PFSK-1 (cell line): Measurements from ENCODE around the gene SRGN.

Experiments used
- FOXP2 ChIP-seq: optimal IDR thresholded peaks from 2 replicates; pipeline ENCODE3; 2011; ENCODE audit warnings: borderline replicate concordance, control low read depth, inconsistent platforms; ENCODE audit not compliant: insufficient read depth; ENCODE audit errors: extremely low read length, extremely low read depth
- POLR2AphosphoS5 ChIP-seq: IDR thresholded peaks from 2 replicates; pipeline ENCODE4 v1.6.1; 2012; ENCODE audit warnings: low read depth, mild to moderate bottlenecking, control low read depth, low read length, moderate library complexity
- SIN3A ChIP-seq: IDR thresholded peaks from 2 replicates; pipeline ENCODE4 v1.6.1; 2012; ENCODE audit warnings: mild to moderate bottlenecking, low read length, moderate library complexity, borderline replicate concordance; ENCODE audit not compliant: insufficient read depth
- TAF1 ChIP-seq: IDR thresholded peaks from 2 replicates; pipeline ENCODE4 v1.6.1; 2012; ENCODE audit warnings: low read length, control low read depth, borderline replicate concordance; ENCODE audit not compliant: insufficient read depth
- TF ChIP-seq, protein P1 (sequence below), 2 experiments: IDR thresholded peaks; 2 replicates each; pipeline versions ENCODE4 v1.6.1 to v1.8.0; 2011 to 2012; ENCODE audit warnings: low read depth in 2 of 2, low read length in 2 of 2, control low read depth in 1 of 2, inconsistent platforms in 1 of 2, mild to moderate bottlenecking in 1 of 2, moderate library complexity in 1 of 2; ENCODE audit not compliant: insufficient read depth in 1 of 2

The SRGN gene

DNA sequence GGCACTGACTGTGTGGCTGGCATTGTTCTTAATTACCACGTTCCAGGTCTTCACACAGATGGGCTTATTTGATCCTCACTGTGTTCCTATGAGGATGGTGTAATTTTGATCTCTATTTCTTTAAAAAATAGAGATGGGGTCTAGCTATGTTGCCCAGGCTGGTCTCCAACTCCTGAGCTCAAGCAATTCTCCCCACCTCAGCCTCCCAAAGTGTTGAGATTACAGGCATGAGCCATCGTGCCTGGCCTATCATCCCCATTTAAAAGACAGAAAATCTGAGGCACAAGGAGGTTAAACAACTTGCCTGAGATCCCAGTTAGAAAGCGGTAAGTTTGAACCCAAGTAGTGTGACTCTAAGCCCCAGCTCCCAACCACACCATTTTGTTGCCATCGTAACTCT is 17.0 kb upstream of the SRGN start:
- TF ChIP-seq FOXP2 (no peak), POLR2AphosphoS5 (no peak), SIN3A (no peak), TAF1 (no peak)
- TF ChIP-seq, protein P1, sequence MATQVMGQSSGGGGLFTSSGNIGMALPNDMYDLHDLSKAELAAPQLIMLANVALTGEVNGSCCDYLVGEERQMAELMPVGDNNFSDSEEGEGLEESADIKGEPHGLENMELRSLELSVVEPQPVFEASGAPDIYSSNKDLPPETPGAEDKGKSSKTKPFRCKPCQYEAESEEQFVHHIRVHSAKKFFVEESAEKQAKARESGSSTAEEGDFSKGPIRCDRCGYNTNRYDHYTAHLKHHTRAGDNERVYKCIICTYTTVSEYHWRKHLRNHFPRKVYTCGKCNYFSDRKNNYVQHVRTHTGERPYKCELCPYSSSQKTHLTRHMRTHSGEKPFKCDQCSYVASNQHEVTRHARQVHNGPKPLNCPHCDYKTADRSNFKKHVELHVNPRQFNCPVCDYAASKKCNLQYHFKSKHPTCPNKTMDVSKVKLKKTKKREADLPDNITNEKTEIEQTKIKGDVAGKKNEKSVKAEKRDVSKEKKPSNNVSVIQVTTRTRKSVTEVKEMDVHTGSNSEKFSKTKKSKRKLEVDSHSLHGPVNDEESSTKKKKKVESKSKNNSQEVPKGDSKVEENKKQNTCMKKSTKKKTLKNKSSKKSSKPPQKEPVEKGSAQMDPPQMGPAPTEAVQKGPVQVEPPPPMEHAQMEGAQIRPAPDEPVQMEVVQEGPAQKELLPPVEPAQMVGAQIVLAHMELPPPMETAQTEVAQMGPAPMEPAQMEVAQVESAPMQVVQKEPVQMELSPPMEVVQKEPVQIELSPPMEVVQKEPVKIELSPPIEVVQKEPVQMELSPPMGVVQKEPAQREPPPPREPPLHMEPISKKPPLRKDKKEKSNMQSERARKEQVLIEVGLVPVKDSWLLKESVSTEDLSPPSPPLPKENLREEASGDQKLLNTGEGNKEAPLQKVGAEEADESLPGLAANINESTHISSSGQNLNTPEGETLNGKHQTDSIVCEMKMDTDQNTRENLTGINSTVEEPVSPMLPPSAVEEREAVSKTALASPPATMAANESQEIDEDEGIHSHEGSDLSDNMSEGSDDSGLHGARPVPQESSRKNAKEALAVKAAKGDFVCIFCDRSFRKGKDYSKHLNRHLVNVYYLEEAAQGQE (IDR thresholded peaks at IDR 0.05; ENCODE audit: insufficient read depth in 1 of 2, low read depth in 2 of 2, low read length in 2 of 2): no peak

DNA sequence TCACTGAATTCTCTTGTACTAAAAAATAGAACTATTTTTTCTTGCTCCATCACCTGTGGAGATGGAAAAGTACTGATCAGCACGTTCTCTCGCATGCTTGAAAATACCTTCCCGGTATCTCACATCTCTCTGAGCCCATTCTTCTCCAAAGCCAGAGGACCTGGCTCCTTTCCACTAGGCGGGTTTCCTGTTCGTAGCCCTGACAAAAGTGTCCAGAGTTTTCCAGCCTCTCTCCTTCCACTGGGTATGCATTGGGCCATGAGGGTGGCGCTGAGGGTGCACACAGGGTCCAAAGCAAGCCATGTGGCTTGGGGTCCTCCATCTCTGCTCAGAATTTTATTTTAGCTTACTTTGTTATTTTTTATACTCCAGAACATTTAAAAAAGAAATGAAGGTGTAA is 16.3 kb upstream of the SRGN start:
- TF ChIP-seq, protein P1 (IDR thresholded peaks at IDR 0.05; ENCODE audit: insufficient read depth in 1 of 2, low read depth in 2 of 2, low read length in 2 of 2): no peak
- no peak for TF ChIP-seq TAF1

DNA sequence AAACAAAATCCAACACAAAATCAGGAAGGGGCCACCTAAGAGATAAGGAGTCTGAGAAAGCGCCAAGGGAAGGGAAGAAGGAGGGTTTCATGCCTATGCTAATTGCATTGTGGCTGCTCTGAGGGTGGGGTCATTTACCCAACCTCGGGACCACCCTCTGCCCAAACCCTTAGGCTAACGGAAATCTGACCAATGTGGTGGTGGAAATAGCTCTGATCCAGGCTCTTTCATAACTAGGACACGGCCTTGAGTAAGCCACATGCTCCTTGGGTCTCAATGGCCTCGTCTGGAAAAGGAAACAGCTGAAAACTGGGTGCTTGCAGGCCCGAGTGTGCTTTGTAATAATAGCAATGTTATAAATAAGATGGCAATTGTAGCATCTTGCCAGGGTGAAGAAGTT is 14.9 kb upstream of the SRGN start:
- no peak for TF ChIP-seq FOXP2

DNA sequence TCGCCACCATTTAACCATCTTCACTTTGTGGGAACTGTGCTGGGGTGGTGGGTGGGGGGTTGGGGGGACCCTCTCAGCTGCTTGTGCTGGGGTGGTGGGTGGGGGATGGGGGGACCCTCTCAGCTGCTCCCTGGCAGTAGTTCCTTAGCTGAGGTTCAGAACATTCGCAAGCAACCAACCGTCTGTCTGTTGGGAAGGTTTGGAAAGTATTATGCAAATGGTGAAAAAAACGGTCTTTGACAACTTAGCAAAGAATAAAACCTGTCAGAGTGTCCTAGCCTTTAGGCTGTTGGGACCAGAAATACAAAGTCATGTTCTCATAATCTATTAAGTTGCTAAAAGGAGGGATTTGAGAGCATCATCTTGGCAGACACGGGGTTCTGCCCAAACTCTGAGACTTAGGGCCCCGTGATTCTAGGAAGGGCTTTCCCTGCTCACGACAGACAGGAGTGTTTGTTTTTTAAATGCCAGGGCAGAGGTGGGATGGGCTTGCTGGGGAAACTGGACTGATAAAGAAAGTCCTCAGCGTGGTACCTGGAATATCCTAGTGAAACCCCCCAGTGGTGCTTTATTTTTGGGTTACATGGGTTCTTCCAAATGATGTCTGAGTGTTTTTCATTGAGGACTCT is 14.1 kb upstream of the SRGN start:
- TF ChIP-seq SIN3A (no peak), POLR2AphosphoS5 (no peak), TAF1 (no peak), FOXP2 (no peak)
- TF ChIP-seq, protein P1 (IDR thresholded peaks at IDR 0.05; ENCODE audit: insufficient read depth in 1 of 2, low read depth in 2 of 2, low read length in 2 of 2): no peak

DNA sequence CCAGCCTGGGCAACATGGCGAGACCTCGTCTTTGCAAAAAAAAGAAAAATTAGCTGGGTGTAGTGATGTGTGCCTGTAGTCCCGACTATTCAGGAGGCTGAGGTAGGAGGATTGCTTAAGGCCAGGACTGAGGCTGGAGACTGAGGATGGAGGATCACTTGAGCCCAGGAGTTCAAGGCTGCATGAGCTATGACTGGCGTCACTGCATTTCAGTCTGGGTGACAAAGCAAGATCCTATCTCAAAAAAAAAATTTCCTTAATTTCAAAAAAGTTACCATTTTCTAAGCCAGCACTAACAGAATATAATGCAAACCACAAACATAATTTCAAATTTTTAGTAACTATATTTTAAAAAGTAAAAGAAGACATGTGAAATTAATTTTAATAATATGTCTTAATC is 13.4 kb upstream of the SRGN start:
- TF ChIP-seq TAF1 (no peak), POLR2AphosphoS5 (no peak), SIN3A (no peak), FOXP2 (no peak)
- TF ChIP-seq, protein P1 (IDR thresholded peaks at IDR 0.05; ENCODE audit: insufficient read depth in 1 of 2, low read depth in 2 of 2, low read length in 2 of 2): no peak
